ENCODE data around the gene SLCO2A1. TPM values are rescaled to one million over a fixed set of nuclear protein-coding genes. Genes with fewer than 3 reads are reported as not detected.

The SLCO2A1 gene
- total RNA-seq, 2 donors from 2014 or later: 7.0 to 17.5 TPM

DNA sequence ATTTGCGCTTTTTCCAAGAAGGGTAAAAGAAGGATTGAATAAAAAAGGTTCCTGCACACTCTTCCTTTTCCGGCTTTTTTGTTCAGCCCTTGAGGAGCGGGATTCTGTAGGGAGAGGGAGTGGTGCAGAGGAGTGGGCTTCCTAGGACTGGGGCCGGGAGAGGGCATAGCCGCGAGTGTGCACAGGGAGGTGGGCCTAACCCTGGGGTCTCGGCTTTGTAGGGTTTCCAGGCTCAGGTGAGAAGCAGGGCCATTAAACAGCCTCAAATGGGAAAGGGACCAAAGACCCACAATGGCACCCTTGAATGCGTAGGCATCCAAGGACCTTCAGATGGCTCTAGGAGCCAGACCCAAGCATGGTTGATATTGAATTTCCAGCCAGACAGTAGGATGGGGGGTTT is 98.6 kb downstream of the SLCO2A1 start:
- no peaks in the 10 kb centered on the region for H3K27me3 ChIP-seq
- H3K4me1 ChIP-seq: peaks cover 16% of the 10 kb centered on the region
- TF ChIP-seq POLR2A (IDR thresholded peaks at IDR 0.05): no peak
- TF ChIP-seq, protein P1, sequence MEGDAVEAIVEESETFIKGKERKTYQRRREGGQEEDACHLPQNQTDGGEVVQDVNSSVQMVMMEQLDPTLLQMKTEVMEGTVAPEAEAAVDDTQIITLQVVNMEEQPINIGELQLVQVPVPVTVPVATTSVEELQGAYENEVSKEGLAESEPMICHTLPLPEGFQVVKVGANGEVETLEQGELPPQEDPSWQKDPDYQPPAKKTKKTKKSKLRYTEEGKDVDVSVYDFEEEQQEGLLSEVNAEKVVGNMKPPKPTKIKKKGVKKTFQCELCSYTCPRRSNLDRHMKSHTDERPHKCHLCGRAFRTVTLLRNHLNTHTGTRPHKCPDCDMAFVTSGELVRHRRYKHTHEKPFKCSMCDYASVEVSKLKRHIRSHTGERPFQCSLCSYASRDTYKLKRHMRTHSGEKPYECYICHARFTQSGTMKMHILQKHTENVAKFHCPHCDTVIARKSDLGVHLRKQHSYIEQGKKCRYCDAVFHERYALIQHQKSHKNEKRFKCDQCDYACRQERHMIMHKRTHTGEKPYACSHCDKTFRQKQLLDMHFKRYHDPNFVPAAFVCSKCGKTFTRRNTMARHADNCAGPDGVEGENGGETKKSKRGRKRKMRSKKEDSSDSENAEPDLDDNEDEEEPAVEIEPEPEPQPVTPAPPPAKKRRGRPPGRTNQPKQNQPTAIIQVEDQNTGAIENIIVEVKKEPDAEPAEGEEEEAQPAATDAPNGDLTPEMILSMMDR (IDR thresholded peaks at IDR 0.05): no peak
- no peaks in the 10 kb centered on the region for H3K9me3 ChIP-seq
- 87 to 91% methylated on average over 8 of the region's 8 CpGs for WGBS, 2 donors
- ATAC-seq (no peak), DNase-seq (no peak)
- no peak overlapping the region for H3K27ac ChIP-seq
- no peaks in the 10 kb centered on the region for H3K36me3 ChIP-seq (replicated peaks in 1 of 2; ENCODE audit: insufficient read depth in 1 of 2, low read depth in 2 of 2)
- intact Hi-C loops (cut with DNase I): no loop called here
- no peak overlapping the region for H3K4me3 ChIP-seq

DNA sequence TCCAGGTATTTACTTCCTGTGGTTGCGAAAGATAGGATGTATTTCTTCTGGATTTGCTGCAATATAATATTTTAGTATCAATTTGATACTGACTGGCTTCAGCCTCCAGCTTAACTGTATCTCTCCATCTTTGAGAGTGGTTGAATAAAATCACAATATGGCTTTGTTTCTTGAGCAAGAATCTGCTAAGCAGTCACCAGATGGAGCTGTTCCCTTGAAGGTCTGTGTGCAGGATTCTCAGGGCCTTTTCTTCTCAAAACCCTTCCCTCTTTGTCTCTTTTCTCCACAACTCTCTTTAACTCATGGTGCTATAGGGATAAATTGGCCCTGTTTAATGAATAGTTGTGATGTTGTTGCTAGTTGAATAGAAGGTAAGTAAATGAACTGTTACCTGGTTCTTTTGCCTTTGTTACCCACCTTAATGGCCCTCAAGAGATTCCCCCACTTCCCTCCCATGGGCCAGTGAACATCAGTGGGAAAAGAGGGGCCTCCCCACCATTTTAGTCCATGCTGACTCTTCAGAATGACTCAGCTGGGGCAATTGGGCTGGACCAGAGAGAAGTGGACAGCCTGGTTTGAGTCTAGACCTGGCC is 99.3 kb downstream of the SLCO2A1 start:
- WGBS, 2 donors: 67 to 77% methylated on average over 1 of the region's 1 CpG
- peak in 1 of 4 donors; percentile 30 for DNase-seq
- Histone ChIP-seq H3K4me3 (no peak overlapping the region), H3K27me3 (no peaks in the 10 kb centered on the region), H3K36me3 (replicated peaks in 1 of 2; ENCODE audit: insufficient read depth in 1 of 2, low read depth in 2 of 2) (no peaks in the 10 kb centered on the region), H3K27ac (no peak overlapping the region), H3K9me3 (no peaks in the 10 kb centered on the region), H3K4me1 (peaks cover 16% of the 10 kb centered on the region)
- TF ChIP-seq, protein P1 (IDR thresholded peaks at IDR 0.05): peak in 6 of 7 experiments; percentile 14 to 55 (median 45)
- no peak for TF ChIP-seq POLR2A (IDR thresholded peaks at IDR 0.05)
- no peak for ATAC-seq
- intact Hi-C loops (cut with DNase I): no loop called here

DNA sequence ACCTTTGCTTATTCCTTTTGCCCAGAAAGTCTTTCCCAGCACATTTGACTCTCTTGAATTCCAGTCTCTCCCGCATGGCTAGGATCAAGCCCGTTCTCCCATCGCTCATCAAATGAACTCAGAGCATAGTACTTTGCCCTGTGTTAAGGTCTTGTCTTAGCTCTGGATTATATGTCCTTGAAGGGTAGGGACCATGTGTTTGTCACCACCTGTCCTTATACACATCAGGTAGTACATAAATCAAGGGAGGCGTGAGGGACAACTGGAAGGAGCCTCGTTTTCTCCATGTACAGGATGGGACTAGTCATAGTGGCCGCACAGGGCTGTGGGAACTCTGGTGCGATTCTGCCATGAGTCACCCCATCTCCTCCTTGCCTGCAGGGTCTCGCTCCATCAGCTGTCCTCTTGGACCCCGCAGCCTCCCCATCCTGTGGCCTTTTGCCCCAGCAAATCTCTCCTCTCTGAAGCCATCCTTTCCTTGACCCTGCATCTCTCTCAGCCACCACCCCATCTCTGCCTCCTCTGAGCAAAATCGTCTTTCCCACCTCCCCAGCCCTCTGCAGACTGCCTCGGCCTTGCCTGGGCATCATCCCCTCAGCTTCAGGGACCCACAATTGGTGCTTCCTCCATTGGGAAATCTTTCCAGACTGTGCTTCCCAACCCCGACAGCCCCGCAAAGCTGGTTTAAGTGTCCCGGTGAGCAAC is 100.7 kb downstream of the SLCO2A1 start:
- DNase-seq (no peak), ATAC-seq (no peak)
- no peak overlapping the region for H3K27ac ChIP-seq
- 71 to 75% methylated on average over 14 of the region's 14 CpGs for WGBS, 2 donors
- H3K9me3 ChIP-seq: no peaks in the 10 kb centered on the region
- H3K4me1 ChIP-seq: peaks cover 16% of the 10 kb centered on the region
- TF ChIP-seq POLR2A (IDR thresholded peaks at IDR 0.05): no peak
- TF ChIP-seq, protein P1 (IDR thresholded peaks at IDR 0.05): no peak
- intact Hi-C loops (cut with DNase I): no loop called here
- H3K27me3 ChIP-seq: no peaks in the 10 kb centered on the region
- no peak overlapping the region for H3K4me3 ChIP-seq
- no peaks in the 10 kb centered on the region for H3K36me3 ChIP-seq (replicated peaks in 1 of 2; ENCODE audit: insufficient read depth in 1 of 2, low read depth in 2 of 2)

DNA sequence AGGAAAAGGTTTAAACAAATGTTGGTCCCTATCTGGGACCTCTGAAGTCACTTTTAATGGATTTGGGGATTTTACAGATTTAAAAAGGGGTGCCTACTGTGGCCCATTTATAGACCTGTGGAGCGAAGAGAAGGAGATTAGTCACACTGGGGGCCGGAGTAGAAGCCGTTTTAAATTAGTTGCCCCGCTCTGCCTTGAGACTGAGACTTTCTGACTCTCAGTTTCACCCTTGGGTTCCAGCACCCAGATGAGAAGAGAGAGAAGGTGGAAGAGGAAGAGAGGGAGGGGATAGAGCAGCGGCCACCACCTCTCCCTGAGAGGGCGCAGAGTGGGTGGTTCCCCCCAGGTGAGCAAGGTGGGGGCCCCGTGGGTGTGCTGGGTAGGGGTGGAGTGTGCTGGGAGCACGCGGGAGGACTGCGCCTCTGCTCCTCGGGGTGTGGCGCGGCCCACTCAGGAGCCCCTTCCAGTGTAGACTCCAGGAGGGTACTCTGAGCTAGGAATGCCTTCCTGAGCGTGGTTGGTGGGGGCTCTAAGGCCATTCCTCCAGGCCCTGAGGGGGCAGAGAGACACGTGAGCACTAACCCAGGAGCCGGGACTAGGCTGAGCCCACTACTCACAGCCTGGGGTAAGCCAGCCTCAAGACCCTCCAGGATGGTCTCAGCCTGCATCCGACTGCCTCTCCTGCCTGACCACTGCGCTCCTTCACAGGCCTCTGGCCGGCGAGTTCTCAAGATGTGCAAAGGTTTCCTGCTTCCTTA is 101.4 kb downstream of the SLCO2A1 start:
- intact Hi-C loops (cut with DNase I): no loop called here

More for the DNA sequence above, 101.4 kb downstream of the SLCO2A1 start:
- no peaks in the 10 kb centered on the region for H3K36me3 ChIP-seq (replicated peaks in 1 of 2; ENCODE audit: insufficient read depth in 1 of 2, low read depth in 2 of 2)
- no peak overlapping the region for H3K4me3 ChIP-seq
- peaks cover 16% of the 10 kb centered on the region for H3K4me1 ChIP-seq
- 64 to 77% methylated on average over 17 to 20 of the region's 20 CpGs for WGBS, 2 donors
- H3K27me3 ChIP-seq: no peaks in the 10 kb centered on the region
- TF ChIP-seq, protein P1 (IDR thresholded peaks at IDR 0.05): no peak
- no peak for TF ChIP-seq POLR2A (IDR thresholded peaks at IDR 0.05)
- DNase-seq: no peak
- no peak for ATAC-seq
- no peak overlapping the region for H3K27ac ChIP-seq
- H3K9me3 ChIP-seq: no peaks in the 10 kb centered on the region

Measured in body of pancreas (tissue), 4 donors.